ENCODE results near the gene NPW.

GRCh38 chr16:1993731-1994131 lies 25.9 kb upstream of the NPW start:
- TF ChIP-seq ZNF8 (CRISPR knock-in tag; IDR thresholded peaks at IDR 0.05), result no peak
- no peak for TF ChIP-seq ZNF565 (CRISPR knock-in tag; conservative IDR thresholded peaks at IDR 0.05; ENCODE audit: low read depth)
- no peak for TF ChIP-seq PPARA (CRISPR knock-in tag; IDR thresholded peaks at IDR 0.05; ENCODE audit: borderline replicate concordance)
- no peak for TF ChIP-seq ARNTL (CRISPR knock-in tag; IDR thresholded peaks at IDR 0.05; ENCODE audit: borderline replicate concordance, low read depth)
- TF ChIP-seq ZFP3 (CRISPR knock-in tag; IDR thresholded peaks at IDR 0.05), result no peak
- no peak for TF ChIP-seq RARB (CRISPR knock-in tag; IDR thresholded peaks at IDR 0.05)
- no peak for TF ChIP-seq PATZ1 (CRISPR knock-in tag; IDR thresholded peaks at IDR 0.05; ENCODE audit: borderline replicate concordance)
- TF ChIP-seq TOX (CRISPR knock-in tag; IDR thresholded peaks at IDR 0.05; ENCODE audit: borderline replicate concordance), result no peak
- no peak for TF ChIP-seq ISL1 (CRISPR knock-in tag; IDR thresholded peaks at IDR 0.05)
- no peak for TF ChIP-seq OSR1 (CRISPR knock-in tag; IDR thresholded peaks at IDR 0.05)
- no peak for TF ChIP-seq ESRRG (CRISPR knock-in tag; IDR thresholded peaks at IDR 0.05)
- TF ChIP-seq GLIS3 (CRISPR knock-in tag; IDR thresholded peaks at IDR 0.05), result no peak
